CD8-positive, alpha-beta memory T cell (primary cell): ENCODE data around the gene TAB2. TPM values are rescaled to one million over a fixed set of nuclear protein-coding genes. Genes with fewer than 3 reads are reported as not detected.

ENCODE experiments used
- CTCF ChIA-PET: fragments of 350-600 bp; sonication (Branson Sonifier 250); formaldehyde crosslinking; loops from one replicate; lab custom pipeline; 2021; ENCODE audit warnings: antibody characterized with exemption; lab: Charles Lee
- POLR2A ChIA-PET: fragments of 350-600 bp; sonication (Branson Sonifier 250); formaldehyde crosslinking; loops from one replicate; lab custom pipeline; 2021; ENCODE audit warnings: antibody characterized with exemption; lab: Charles Lee
- DNase-seq, 5 donors: peaks; one replicate each; pipeline versions ENCODE4 v3.0.0 to v3.0.0-alpha.2; 2020 to 2022; ENCODE audit warnings: mixed read lengths in 1 of 5
- H3K27ac ChIP-seq: one replicate; pipeline ENCODE4 v1.7.0; 2013; ENCODE audit warnings: low read depth, mild to moderate bottlenecking, low read length, moderate library complexity
- H3K27me3 ChIP-seq: 2 replicates; pipeline ENCODE4 v1.7.0; 2013; ENCODE audit warnings: low read length, mild to moderate bottlenecking; ENCODE audit not compliant: insufficient read depth, poor library complexity, severe bottlenecking
- H3K36me3 ChIP-seq: 2 replicates; pipeline ENCODE4 v1.7.0; 2013; ENCODE audit warnings: mild to moderate bottlenecking, low read length, moderate library complexity; ENCODE audit not compliant: insufficient read depth
- H3K4me1 ChIP-seq: 2 replicates; pipeline ENCODE4 v1.7.0; 2013; ENCODE audit warnings: mild to moderate bottlenecking, low read length, moderate library complexity; ENCODE audit not compliant: insufficient read depth
- H3K4me3 ChIP-seq: 2 replicates; pipeline ENCODE4 v1.7.0; 2013; ENCODE audit warnings: mild to moderate bottlenecking, low read length
- H3K9me3 ChIP-seq: 2 replicates; pipeline ENCODE4 v1.7.0; 2013; ENCODE audit warnings: mild to moderate bottlenecking, low read length
- H3K27ac Mint-ChIP-seq, 8 donors: one replicate each; pipeline ENCODE4 v1.8.0; 2020 to 2021; ENCODE audit warnings: mixed read lengths in 8 of 8, mild to moderate bottlenecking in 6 of 8, inconsistent platforms in 3 of 8, moderate library complexity in 3 of 8
- H3K27me3 Mint-ChIP-seq, 2 donors: one replicate each; pipeline ENCODE4 v1.8.0; 2020 to 2021; ENCODE audit warnings: mixed read lengths in 2 of 2, mild to moderate bottlenecking in 1 of 2, moderate library complexity in 1 of 2
- H3K36me3 Mint-ChIP-seq, 3 donors: one replicate each; pipeline ENCODE4 v1.8.0; 2020 to 2021; ENCODE audit warnings: mixed read lengths in 3 of 3, inconsistent platforms in 1 of 3, mild to moderate bottlenecking in 1 of 3
- H3K4me1 Mint-ChIP-seq, 3 donors: one replicate each; pipeline ENCODE4 v1.8.0; 2020 to 2021; ENCODE audit warnings: mixed read lengths in 3 of 3, inconsistent platforms in 1 of 3, mild to moderate bottlenecking in 1 of 3
- H3K4me3 Mint-ChIP-seq, 7 donors: one replicate each; pipeline ENCODE4 v1.8.0; 2020 to 2021; ENCODE audit warnings: mixed read lengths in 7 of 7, mild to moderate bottlenecking in 6 of 7, moderate library complexity in 4 of 7, inconsistent platforms in 2 of 7
- H3K9me3 Mint-ChIP-seq, 5 donors: one replicate each; pipeline ENCODE4 v1.8.0; 2020 to 2022; ENCODE audit warnings: mixed read lengths in 5 of 5, mild to moderate bottlenecking in 3 of 5, moderate library complexity in 2 of 5, inconsistent platforms in 1 of 5
- polyA plus RNA-seq: library from polyadenylated mRNA; unstranded; fragments of 300-500 nt; fragmentation: Illumina TruSeq; gene quantifications from one replicate; pipeline ENCODE4 v1.2.3, GENCODE V29; 2021
- total RNA-seq, 2 experiments: library from RNA; stranded (reverse); gene quantifications; one replicate each; pipeline ENCODE4 v1.2.3, GENCODE V29; 2021

The TAB2 gene
- total and polyA plus RNA-seq, 3 experiments from 2014 or later = 16.6 to 109 (median 103) TPM

GRCh38 chr6:149329529-149329928 lies 12.0 kb downstream of the TAB2 start:
- ChIA-PET POLR2A (no interaction called here), CTCF (no interaction called here)
- Mint-ChIP-seq H3K9me3 (no peaks in the 10 kb centered on the region), H3K27me3 (no peaks in the 10 kb centered on the region), H3K36me3 (peaks cover 0 to 8% (median 1%) of the 10 kb centered on the region in 3 donors), H3K4me1 (peaks cover 81 to 99% (median 98%) of the 10 kb centered on the region in 3 donors), H3K27ac (peak overlapping the region in 5 of 8 donors; percentile 1 to 75 (median 17)), H3K4me3 (peak overlapping the region in 5 of 7 donors; percentile 2 to 63 (median 13))
- H3K36me3 ChIP-seq = no peaks in the 10 kb centered on the region
- peak overlapping the region; percentile 10 for H3K4me3 ChIP-seq
- H3K4me1 ChIP-seq = peaks cover 89% of the 10 kb centered on the region
- no peaks in the 10 kb centered on the region for H3K9me3 ChIP-seq
- H3K27me3 ChIP-seq = no peaks in the 10 kb centered on the region
- DNase-seq = no peak
- no peak overlapping the region for H3K27ac ChIP-seq

- Histone ChIP-seq H3K9me3 (no peaks in the 10 kb centered on the region), H3K36me3 (no peaks in the 10 kb centered on the region), H3K27ac (no peak overlapping the region), H3K4me3 (no peak overlapping the region), H3K4me1 (peaks cover 87% of the 10 kb centered on the region), H3K27me3 (no peaks in the 10 kb centered on the region)
- Mint-ChIP-seq H3K9me3 (no peaks in the 10 kb centered on the region), H3K36me3 (peaks cover 0 to 8% (median 1%) of the 10 kb centered on the region in 3 donors), H3K4me1 (peaks cover 82 to 99% (median 98%) of the 10 kb centered on the region in 3 donors), H3K27ac (peak overlapping the region in 1 of 8 donors; percentile 27), H3K27me3 (no peaks in the 10 kb centered on the region), H3K4me3 (peak overlapping the region in 5 of 7 donors; percentile 29 to 60 (median 41))
- DNase-seq = no peak
- ChIA-PET POLR2A (no interaction called here), CTCF (no interaction called here)
Measured at GRCh38 chr6:149330133-149330532, 12.6 kb downstream of the TAB2 start.

- no peak overlapping the region for H3K4me3 ChIP-seq
- CTCF ChIA-PET = interaction anchor here (1.0 kb wide), 1 partner anchor 118 kb away, joined by 3 read pairs; no protein-coding TSS in a partner anchor
Measured at GRCh38 chr6:149331043-149331807, 13.7 kb downstream of the TAB2 start.

GRCh38 chr6:149331871-149332270 lies 14.4 kb downstream of the TAB2 start:
- no peaks in the 10 kb centered on the region for H3K9me3 ChIP-seq
- no peak overlapping the region for H3K27ac ChIP-seq
- H3K4me1 ChIP-seq = peaks cover 92% of the 10 kb centered on the region
- H3K4me3 Mint-ChIP-seq = peak overlapping the region in 5 of 7 donors; percentile 29 to 60 (median 31)
- no peaks in the 10 kb centered on the region for H3K27me3 ChIP-seq
- peak overlapping the region in 6 of 8 donors; percentile 0 to 48 (median 23) for H3K27ac Mint-ChIP-seq
- H3K36me3 ChIP-seq = no peaks in the 10 kb centered on the region
- H3K27me3 Mint-ChIP-seq = no peaks in the 10 kb centered on the region
- H3K4me1 Mint-ChIP-seq = peaks cover 85 to 100% (median 99%) of the 10 kb centered on the region in 3 donors
- H3K9me3 Mint-ChIP-seq = no peaks in the 10 kb centered on the region
- no peak overlapping the region for H3K4me3 ChIP-seq
- no peak for DNase-seq
- ChIA-PET POLR2A (no interaction called here), CTCF (no interaction called here)
- H3K36me3 Mint-ChIP-seq = peaks cover 0 to 5% (median 1%) of the 10 kb centered on the region in 3 donors

More at GRCh38 chr6:149331043-149331807, 13.7 kb downstream of the TAB2 start:
- Histone ChIP-seq H3K27ac (no peak overlapping the region), H3K27me3 (no peaks in the 10 kb centered on the region), H3K36me3 (no peaks in the 10 kb centered on the region), H3K4me1 (peaks cover 86% of the 10 kb centered on the region), H3K9me3 (no peaks in the 10 kb centered on the region)
- H3K36me3 Mint-ChIP-seq = peaks cover 0 to 7% (median 1%) of the 10 kb centered on the region in 3 donors
- no peak for DNase-seq
- H3K27ac Mint-ChIP-seq = peak overlapping the region in 6 of 8 donors; percentile 7 to 48 (median 40)
- peak overlapping the region in 5 of 7 donors; percentile 29 to 60 (median 41) for H3K4me3 Mint-ChIP-seq
- no peaks in the 10 kb centered on the region for H3K9me3 Mint-ChIP-seq
- peaks cover 79 to 100% (median 99%) of the 10 kb centered on the region in 3 donors for H3K4me1 Mint-ChIP-seq
- H3K27me3 Mint-ChIP-seq = no peaks in the 10 kb centered on the region
- POLR2A ChIA-PET = no interaction called here

- Histone ChIP-seq H3K27me3 (no peaks in the 10 kb centered on the region), H3K4me3 (no peak overlapping the region), H3K36me3 (no peaks in the 10 kb centered on the region), H3K4me1 (peaks cover 92% of the 10 kb centered on the region), H3K9me3 (no peaks in the 10 kb centered on the region), H3K27ac (no peak overlapping the region)
- Mint-ChIP-seq H3K36me3 (peaks cover 0 to 5% (median 0%) of the 10 kb centered on the region in 3 donors), H3K27me3 (no peaks in the 10 kb centered on the region), H3K27ac (peak overlapping the region in 3 of 8 donors; percentile 20 to 71 (median 62)), H3K9me3 (no peaks in the 10 kb centered on the region), H3K4me1 (peaks cover 88 to 100% (median 99%) of the 10 kb centered on the region in 3 donors), H3K4me3 (peak overlapping the region in 6 of 7 donors; percentile 4 to 60 (median 23))
- ChIA-PET POLR2A (interaction anchor here (0.6 kb wide), 1 partner anchor 9 kb away, joined by 3 read pairs; no protein-coding TSS in a partner anchor), CTCF (interaction anchor here (1.0 kb wide), 1 partner anchor 163 kb away, joined by 3 read pairs; no protein-coding TSS in a partner anchor)
- no peak for DNase-seq
Measured at GRCh38 chr6:149332602-149333265, 15.2 kb downstream of the TAB2 start.

GRCh38 chr6:149333266-149333620 lies 15.7 kb downstream of the TAB2 start:
- Histone ChIP-seq H3K27ac (no peak overlapping the region), H3K4me3 (no peak overlapping the region), H3K4me1 (peaks cover 91% of the 10 kb centered on the region), H3K36me3 (no peaks in the 10 kb centered on the region), H3K27me3 (no peaks in the 10 kb centered on the region), H3K9me3 (no peaks in the 10 kb centered on the region)
- H3K4me1 Mint-ChIP-seq = peaks cover 88 to 100% (median 99%) of the 10 kb centered on the region in 3 donors
- no peak for DNase-seq
- peak overlapping the region in 3 of 7 donors; percentile 10 to 48 (median 29) for H3K4me3 Mint-ChIP-seq
- POLR2A ChIA-PET = interaction anchor here (0.6 kb wide), 1 partner anchor 10 kb away, joined by 3 read pairs; no protein-coding TSS in a partner anchor
- H3K36me3 Mint-ChIP-seq = peaks cover 0 to 3% (median under 1%) of the 10 kb centered on the region in 3 donors
- H3K27ac Mint-ChIP-seq = peak overlapping the region in 3 of 8 donors; percentile 7 to 62 (median 20)
- H3K9me3 Mint-ChIP-seq = no peaks in the 10 kb centered on the region
- no peaks in the 10 kb centered on the region for H3K27me3 Mint-ChIP-seq
- CTCF ChIA-PET = interaction anchor here (1.0 kb wide), 1 partner anchor 164 kb away, joined by 3 read pairs; no protein-coding TSS in a partner anchor

- Mint-ChIP-seq H3K27ac (peak overlapping the region in 5 of 8 donors; percentile 1 to 81 (median 44)), H3K4me1 (peaks cover 86 to 99% (median 99%) of the 10 kb centered on the region in 3 donors), H3K9me3 (no peaks in the 10 kb centered on the region), H3K27me3 (no peaks in the 10 kb centered on the region), H3K4me3 (peak overlapping the region in 2 of 7 donors; percentile 1 to 71), H3K36me3 (peaks cover 0 to 7% (median 2%) of the 10 kb centered on the region in 3 donors)
- Histone ChIP-seq H3K36me3 (no peaks in the 10 kb centered on the region), H3K27ac (no peak overlapping the region), H3K9me3 (no peaks in the 10 kb centered on the region), H3K27me3 (no peaks in the 10 kb centered on the region), H3K4me3 (no peak overlapping the region), H3K4me1 (peaks cover 82% of the 10 kb centered on the region)
- CTCF ChIA-PET = no interaction called here
- no peak for DNase-seq
- POLR2A ChIA-PET = no interaction called here
Measured at GRCh38 chr6:149334201-149334600, 16.7 kb downstream of the TAB2 start.
